Neural cell (in vitro differentiated cells): ENCODE results near the gene ABHD2. TPM values are rescaled to one million over a fixed set of nuclear protein-coding genes. Genes with fewer than 3 reads are reported as not detected.

ENCODE experiments used
- H2AFZ ChIP-seq: fragments of 200-600, 300-800 bp; sonication (generic), shearing (Covaris generic); 2 replicates; pipeline ENCODE4 v1.6.0; 2014; ENCODE audit warnings: low read depth, mild to moderate bottlenecking, antibody characterized with exemption, low read length, moderate library complexity
- H3F3A ChIP-seq: fragments of 200-600 bp; shearing (Covaris generic); 2 replicates; pipeline ENCODE4 v1.6.1; 2016; ENCODE audit warnings: mild to moderate bottlenecking, moderate library complexity, mixed read lengths, antibody characterized with exemption, low read length; ENCODE audit not compliant: insufficient read depth, poor library complexity, severe bottlenecking
- H3K27ac ChIP-seq: fragments of 200-600, 300-800 bp; sonication (generic), shearing (Covaris generic); 2 replicates; pipeline ENCODE4 v1.5.1; 2014; ENCODE audit warnings: mild to moderate bottlenecking, low read length, moderate library complexity
- H3K27me3 ChIP-seq: fragments of 300-800, 200-600 bp; sonication (generic), shearing (Covaris generic); 2 replicates; pipeline ENCODE4 v1.6.0; 2014; ENCODE audit warnings: mild to moderate bottlenecking, low read depth, low read length, moderate library complexity; ENCODE audit not compliant: insufficient read depth
- H3K36me3 ChIP-seq: fragments of 300-800, 200-600 bp; sonication (generic), shearing (Covaris generic); 2 replicates; pipeline ENCODE4 v1.5.1; 2014; ENCODE audit warnings: mild to moderate bottlenecking, antibody characterized with exemption, low read length, moderate library complexity; ENCODE audit not compliant: insufficient read depth
- H3K4me2 ChIP-seq: fragments of 300-800, 200-600 bp; sonication (generic), shearing (Covaris generic); 2 replicates; pipeline ENCODE4 v1.6.0; 2014; ENCODE audit warnings: mild to moderate bottlenecking, low read length
- H3K4me3 ChIP-seq: fragments of 300-800, 200-600 bp; sonication (generic), shearing (Covaris generic); 2 replicates; pipeline ENCODE4 v1.5.1; 2014; ENCODE audit warnings: mild to moderate bottlenecking, low read length, moderate library complexity
- H3K79me2 ChIP-seq: fragments of 200-600 bp; shearing (Covaris generic); replicated peaks from 2 replicates; pipeline ENCODE4 v1.6.0; 2014; ENCODE audit warnings: mild to moderate bottlenecking, low read length, moderate library complexity; ENCODE audit not compliant: insufficient read depth
- H3K9ac ChIP-seq: fragments of 300-800, 200-600 bp; sonication (generic), shearing (Covaris generic); 2 replicates; pipeline ENCODE4 v1.6.1; 2016; ENCODE audit warnings: mild to moderate bottlenecking, low read length, mixed read lengths
- H3K9me2 ChIP-seq: fragments of 200-600 bp; shearing (Covaris generic); 2 replicates; pipeline ENCODE4 v1.6.1; 2016; ENCODE audit warnings: mild to moderate bottlenecking, low read length, mixed read lengths; ENCODE audit not compliant: insufficient read depth
- H3K9me3 ChIP-seq: fragments of 200-600, 300-800 bp; sonication (generic), shearing (Covaris generic); 2 replicates; pipeline ENCODE4 v1.6.1; 2016; ENCODE audit warnings: mild to moderate bottlenecking, mixed run types, low read length, moderate library complexity, mixed read lengths
- H4K20me1 ChIP-seq: fragments of 200-600 bp; shearing (Covaris generic); 2 replicates; pipeline ENCODE4 v1.6.1; 2016; ENCODE audit warnings: mild to moderate bottlenecking, mixed run types; ENCODE audit not compliant: insufficient read depth
- EP300 ChIP-seq: fragments of 450-650 bp; conservative IDR thresholded peaks from 2 replicates; pipeline ENCODE4 v1.6.1; 2014; ENCODE audit warnings: antibody characterized with exemption, mild to moderate bottlenecking, moderate library complexity; ENCODE audit not compliant: poor library complexity, severe bottlenecking
- EZH2 ChIP-seq: fragments of 200-600, 300-800 bp; shearing (Covaris generic), sonication (generic); IDR thresholded peaks from 2 replicates; pipeline ENCODE4 v1.6.1; 2014; ENCODE audit warnings: antibody characterized with exemption, low read length, borderline replicate concordance, mild to moderate bottlenecking; ENCODE audit not compliant: insufficient read depth, poor library complexity, severe bottlenecking
- MXI1 ChIP-seq: fragments of 450-650 bp; conservative IDR thresholded peaks from 2 replicates; pipeline ENCODE4 v1.6.1; 2014; ENCODE audit warnings: antibody characterized with exemption, mild to moderate bottlenecking; ENCODE audit not compliant: poor library complexity, severe bottlenecking
- POLR2AphosphoS5 ChIP-seq: IDR thresholded peaks from 2 replicates; pipeline ENCODE4 v1.6.1; 2012
- RAD21 ChIP-seq: fragments of 450-650 bp; conservative IDR thresholded peaks from 2 replicates; pipeline ENCODE4 v1.6.1; 2014; ENCODE audit warnings: antibody characterized with exemption, mild to moderate bottlenecking, moderate library complexity
- SMC3 ChIP-seq: fragments of 450-650 bp; conservative IDR thresholded peaks from 2 replicates; pipeline ENCODE4 v1.6.1; 2014; ENCODE audit warnings: antibody characterized with exemption, mild to moderate bottlenecking, moderate library complexity; ENCODE audit not compliant: poor library complexity
- TAF1 ChIP-seq: IDR thresholded peaks from 2 replicates; pipeline ENCODE4 v1.6.1; 2012; ENCODE audit warnings: low read depth
- polyA plus RNA-seq: library from polyadenylated mRNA; depleted of rRNA; stranded (reverse); fragments of >200 nt; gene quantifications from 2 replicates; pipeline ENCODE4 v1.2.3, GENCODE V29; 2014
- TF ChIP-seq, protein P1 (sequence below): fragments of 450-650 bp; IDR thresholded peaks from 2 replicates; pipeline ENCODE4 v1.5.1; 2014; ENCODE audit warnings: antibody characterized with exemption, mild to moderate bottlenecking, moderate library complexity; ENCODE audit not compliant: poor library complexity, severe bottlenecking
- TF ChIP-seq, protein P2 (sequence below): IDR thresholded peaks from 2 replicates; pipeline ENCODE4 v1.6.1; 2012; ENCODE audit warnings: borderline replicate concordance

The ABHD2 gene
- polyA plus RNA-seq, 1 donor from 2014 or later, result 19.0 TPM

DNA sequence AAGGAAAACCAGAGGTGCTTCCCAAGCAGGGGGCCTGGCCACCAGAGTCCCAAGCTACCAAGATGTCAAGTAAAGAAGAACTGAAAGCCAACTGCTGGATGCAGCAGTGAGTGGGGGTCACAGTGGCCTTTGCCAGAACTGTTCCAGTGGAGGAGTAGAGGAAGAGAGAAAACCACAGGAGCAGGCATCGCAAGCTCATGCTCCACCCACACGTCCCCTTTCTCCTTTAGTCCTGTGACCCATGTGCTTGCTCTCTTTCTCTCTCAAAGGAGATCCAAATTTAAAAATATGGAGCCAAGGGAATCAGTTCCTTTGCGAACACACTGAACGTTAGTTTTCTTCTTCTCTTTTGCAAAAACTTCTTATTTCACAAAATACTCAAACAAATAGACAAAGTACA is 12.4 kb upstream of the ABHD2 start:
- Histone ChIP-seq H2AFZ (no peak overlapping the region), H3F3A (no peaks in the 10 kb centered on the region), H3K79me2 (no peaks in the 10 kb centered on the region), H3K27me3 (no peaks in the 10 kb centered on the region), H3K36me3 (no peaks in the 10 kb centered on the region), H3K9me3 (no peaks in the 10 kb centered on the region), H3K4me2 (no peak overlapping the region), H3K27ac (no peak overlapping the region), H3K9ac (no peak overlapping the region), H4K20me1 (no peaks in the 10 kb centered on the region), H3K9me2 (no peaks in the 10 kb centered on the region), H3K4me3 (no peak overlapping the region)
- no peak for TF ChIP-seq EP300
- TF ChIP-seq MXI1, result no peak
- TF ChIP-seq, protein P1, sequence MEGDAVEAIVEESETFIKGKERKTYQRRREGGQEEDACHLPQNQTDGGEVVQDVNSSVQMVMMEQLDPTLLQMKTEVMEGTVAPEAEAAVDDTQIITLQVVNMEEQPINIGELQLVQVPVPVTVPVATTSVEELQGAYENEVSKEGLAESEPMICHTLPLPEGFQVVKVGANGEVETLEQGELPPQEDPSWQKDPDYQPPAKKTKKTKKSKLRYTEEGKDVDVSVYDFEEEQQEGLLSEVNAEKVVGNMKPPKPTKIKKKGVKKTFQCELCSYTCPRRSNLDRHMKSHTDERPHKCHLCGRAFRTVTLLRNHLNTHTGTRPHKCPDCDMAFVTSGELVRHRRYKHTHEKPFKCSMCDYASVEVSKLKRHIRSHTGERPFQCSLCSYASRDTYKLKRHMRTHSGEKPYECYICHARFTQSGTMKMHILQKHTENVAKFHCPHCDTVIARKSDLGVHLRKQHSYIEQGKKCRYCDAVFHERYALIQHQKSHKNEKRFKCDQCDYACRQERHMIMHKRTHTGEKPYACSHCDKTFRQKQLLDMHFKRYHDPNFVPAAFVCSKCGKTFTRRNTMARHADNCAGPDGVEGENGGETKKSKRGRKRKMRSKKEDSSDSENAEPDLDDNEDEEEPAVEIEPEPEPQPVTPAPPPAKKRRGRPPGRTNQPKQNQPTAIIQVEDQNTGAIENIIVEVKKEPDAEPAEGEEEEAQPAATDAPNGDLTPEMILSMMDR, result no peak
- TF ChIP-seq RAD21, result no peak
- TF ChIP-seq, protein P2, sequence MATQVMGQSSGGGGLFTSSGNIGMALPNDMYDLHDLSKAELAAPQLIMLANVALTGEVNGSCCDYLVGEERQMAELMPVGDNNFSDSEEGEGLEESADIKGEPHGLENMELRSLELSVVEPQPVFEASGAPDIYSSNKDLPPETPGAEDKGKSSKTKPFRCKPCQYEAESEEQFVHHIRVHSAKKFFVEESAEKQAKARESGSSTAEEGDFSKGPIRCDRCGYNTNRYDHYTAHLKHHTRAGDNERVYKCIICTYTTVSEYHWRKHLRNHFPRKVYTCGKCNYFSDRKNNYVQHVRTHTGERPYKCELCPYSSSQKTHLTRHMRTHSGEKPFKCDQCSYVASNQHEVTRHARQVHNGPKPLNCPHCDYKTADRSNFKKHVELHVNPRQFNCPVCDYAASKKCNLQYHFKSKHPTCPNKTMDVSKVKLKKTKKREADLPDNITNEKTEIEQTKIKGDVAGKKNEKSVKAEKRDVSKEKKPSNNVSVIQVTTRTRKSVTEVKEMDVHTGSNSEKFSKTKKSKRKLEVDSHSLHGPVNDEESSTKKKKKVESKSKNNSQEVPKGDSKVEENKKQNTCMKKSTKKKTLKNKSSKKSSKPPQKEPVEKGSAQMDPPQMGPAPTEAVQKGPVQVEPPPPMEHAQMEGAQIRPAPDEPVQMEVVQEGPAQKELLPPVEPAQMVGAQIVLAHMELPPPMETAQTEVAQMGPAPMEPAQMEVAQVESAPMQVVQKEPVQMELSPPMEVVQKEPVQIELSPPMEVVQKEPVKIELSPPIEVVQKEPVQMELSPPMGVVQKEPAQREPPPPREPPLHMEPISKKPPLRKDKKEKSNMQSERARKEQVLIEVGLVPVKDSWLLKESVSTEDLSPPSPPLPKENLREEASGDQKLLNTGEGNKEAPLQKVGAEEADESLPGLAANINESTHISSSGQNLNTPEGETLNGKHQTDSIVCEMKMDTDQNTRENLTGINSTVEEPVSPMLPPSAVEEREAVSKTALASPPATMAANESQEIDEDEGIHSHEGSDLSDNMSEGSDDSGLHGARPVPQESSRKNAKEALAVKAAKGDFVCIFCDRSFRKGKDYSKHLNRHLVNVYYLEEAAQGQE, result no peak
- TF ChIP-seq POLR2AphosphoS5, result no peak
- no peak for TF ChIP-seq TAF1
- TF ChIP-seq EZH2, result no peak
- no peak for TF ChIP-seq SMC3

DNA sequence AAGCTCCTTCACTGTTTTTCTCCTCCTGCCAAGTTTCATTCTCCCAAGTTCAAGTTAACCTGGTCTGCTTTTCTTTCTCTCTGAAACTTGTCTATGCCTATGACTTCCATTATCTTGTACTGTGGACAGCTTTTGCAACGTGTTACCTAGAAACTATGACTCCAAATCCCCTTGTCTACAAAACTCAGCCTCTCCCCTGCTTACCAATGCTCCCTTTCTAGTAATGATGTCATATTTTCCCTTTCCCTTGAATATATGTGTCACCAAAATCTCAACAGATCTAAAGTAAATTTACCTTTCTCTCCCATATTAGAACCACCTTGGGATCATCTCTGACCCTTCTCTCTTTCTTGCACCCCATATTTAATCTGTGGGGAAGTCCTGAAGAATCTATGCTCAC is 10.5 kb upstream of the ABHD2 start:
- Histone ChIP-seq H3K9ac (no peak overlapping the region), H3K4me3 (no peak overlapping the region), H3K9me2 (no peaks in the 10 kb centered on the region), H3K79me2 (no peaks in the 10 kb centered on the region), H3K4me2 (no peak overlapping the region), H2AFZ (no peak overlapping the region), H3F3A (no peaks in the 10 kb centered on the region), H3K27me3 (no peaks in the 10 kb centered on the region), H3K36me3 (no peaks in the 10 kb centered on the region), H4K20me1 (no peaks in the 10 kb centered on the region), H3K27ac (no peak overlapping the region), H3K9me3 (no peaks in the 10 kb centered on the region)
- no peak for TF ChIP-seq TAF1
- TF ChIP-seq, protein P2, result no peak
- TF ChIP-seq MXI1, result no peak
- no peak for TF ChIP-seq POLR2AphosphoS5
- TF ChIP-seq EZH2, result no peak
- TF ChIP-seq SMC3, result no peak
- no peak for TF ChIP-seq RAD21
- TF ChIP-seq, protein P1, result no peak
- no peak for TF ChIP-seq EP300
